Muscle of leg (tissue), 16 donors: ENCODE results near the gene FAM217A. TPM values are rescaled to one million over a fixed set of nuclear protein-coding genes. Genes with fewer than 3 reads are reported as not detected.

Experiments
- DNase-seq: peaks from one replicate; pipeline ENCODE4 v3.0.0; 2013
- H3K27ac ChIP-seq: one replicate; pipeline ENCODE4 v1.5.1; 2013; ENCODE audit warnings: mild to moderate bottlenecking, low read length, control low read depth
- H3K27me3 ChIP-seq: one replicate; pipeline ENCODE4 v1.6.1; 2013; ENCODE audit warnings: low read length; ENCODE audit not compliant: control insufficient read depth, insufficient read depth
- H3K36me3 ChIP-seq: one replicate; pipeline ENCODE4 v1.6.1; 2013; ENCODE audit warnings: low read length; ENCODE audit not compliant: control insufficient read depth, insufficient read depth
- H3K4me1 ChIP-seq: one replicate; pipeline ENCODE4 v1.6.1; 2013; ENCODE audit warnings: low read length; ENCODE audit not compliant: control insufficient read depth, insufficient read depth
- H3K4me3 ChIP-seq: one replicate; pipeline ENCODE4 v1.5.1; 2013; ENCODE audit warnings: low read length, control low read depth
- H3K9me3 ChIP-seq: replicated peaks from 2 replicates; pipeline ENCODE4 v1.6.1; 2013; ENCODE audit warnings: low read depth, low read length; ENCODE audit not compliant: control insufficient read depth
- WGBS: methylation state at CpG from one replicate; pipeline ENCODE4 v1.1.5; 2013; ENCODE audit warnings: missing lambda C conversion rate; ENCODE audit not compliant: insufficient coverage; 5-methylcytosine and 5-hydroxymethylcytosine counted together
- long read RNA-seq, 11 donors: transcript quantifications; one replicate each; lab custom pipeline, GENCODE V29; 2026
- polyA plus RNA-seq, 8 donors: library from polyadenylated mRNA; unstranded; fragments of 120-200 nt; gene quantifications; one replicate each; pipeline versions ENCODE4 v1.2.1 to v1.2.3, GENCODE V29; 2013; ENCODE audit warnings: inconsistent platforms in 1 of 8, low replicate concordance in 1 of 8; ENCODE audit not compliant: insufficient read length in 8 of 8, insufficient read depth in 1 of 8
- total RNA-seq: library from RNA; stranded (reverse); fragments of 120-200 nt; gene quantifications from one replicate; pipeline ENCODE4 v1.2.4, GENCODE V29; 2013

The FAM217A gene, protein sequence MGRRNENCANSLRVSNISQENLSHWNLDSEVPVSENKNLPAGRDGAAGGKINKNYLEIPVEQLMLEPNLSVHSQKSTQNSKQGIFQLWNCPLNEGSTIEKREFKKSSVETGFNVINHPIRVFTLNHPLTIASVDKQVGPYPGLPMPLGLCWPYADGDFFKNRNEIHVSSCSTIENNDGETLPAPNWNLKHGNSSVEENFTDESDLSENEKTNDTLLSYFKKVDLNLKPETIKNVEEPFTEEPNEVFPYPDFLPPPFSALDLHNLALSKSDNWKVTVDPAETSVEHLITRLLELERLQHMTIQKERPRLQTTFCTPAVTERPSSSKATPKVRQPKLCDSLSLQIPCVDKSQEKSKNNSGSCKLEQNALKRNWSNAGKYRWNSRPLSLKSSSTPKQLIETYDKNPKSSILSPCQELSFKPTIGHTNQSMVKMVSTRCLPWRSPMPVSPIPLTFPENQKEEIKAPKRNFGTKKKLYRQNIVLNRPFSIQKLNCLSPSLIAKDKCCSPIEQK
- total RNA-seq, result not detected
- 1 to 10 TPM in 2 of 8 donors, under 1 TPM in 4, not detected in 2; 0.49 to 1.1 (median 0.75) TPM for polyA plus RNA-seq
- long read RNA-seq, donor 1, result 0 reads
- long read RNA-seq, donor 2, result 0 reads
- long read RNA-seq, donor 3, result 0 reads
- long read RNA-seq, donor 4, result 0 reads
- long read RNA-seq, donor 5, result 0 reads
- long read RNA-seq, donor 6, result 0 reads
- long read RNA-seq, donor 7, result 0 reads
- long read RNA-seq, donor 8, result 0 reads
- long read RNA-seq, donor 9, result 0 reads
- long read RNA-seq, donor 10, result 0 reads
- long read RNA-seq, donor 11, result 0 reads

DNA sequence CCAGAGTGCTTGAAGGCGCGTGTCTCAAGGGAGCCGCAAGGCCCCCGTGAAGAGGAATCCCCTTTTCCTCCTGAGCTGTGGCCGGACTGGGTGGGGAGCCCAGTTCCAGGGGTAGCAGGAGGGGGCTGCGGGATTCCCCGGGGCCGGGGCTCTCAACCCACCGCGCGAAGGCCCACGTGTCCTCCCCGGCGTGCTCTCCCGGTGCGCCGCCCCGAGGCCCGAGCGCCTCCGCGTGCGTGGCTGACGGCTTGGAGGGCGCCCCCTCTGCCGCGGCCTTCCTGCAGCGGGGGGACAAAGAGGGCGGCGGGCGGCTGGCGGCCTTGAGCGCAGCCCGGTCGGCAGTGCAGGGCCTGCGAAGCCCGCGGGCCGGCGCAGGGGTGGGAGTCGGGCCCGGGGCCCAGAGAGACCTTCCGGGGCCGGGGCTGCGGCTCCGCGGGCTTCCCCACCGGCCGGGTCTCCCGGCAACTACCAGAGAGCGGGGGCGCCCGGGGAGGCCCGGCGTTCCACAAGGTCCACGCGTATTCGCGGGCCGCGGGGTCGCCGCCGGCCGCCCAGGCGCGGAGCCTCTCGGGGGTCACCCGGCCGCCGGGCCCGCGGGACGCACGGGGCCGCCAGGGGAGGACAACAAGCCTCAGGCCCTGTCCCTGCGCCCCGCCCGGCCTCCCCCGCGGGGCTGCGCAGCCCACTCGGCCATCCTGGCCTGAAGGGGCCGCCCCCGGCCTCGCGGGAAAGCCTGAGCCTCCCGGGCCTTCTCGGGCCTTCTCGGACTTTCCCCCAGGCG lies at the start of gene FAM217A:
Gene FAM217A (minus strand): TSS at position 447 of the 781 bp plus-strand sequence. CDS start 1,723 bp downstream, outside the sequence.
- no peaks in the 10 kb centered on the region for H3K4me1 ChIP-seq
- 43% methylated on average over 90 of the region's 91 CpGs for WGBS
- DNase-seq, result no peak
- H3K9me3 ChIP-seq, result no peaks in the 10 kb centered on the region
- no peaks in the 10 kb centered on the region for H3K36me3 ChIP-seq
- no peak within 1 kb of the TSS for H3K27ac ChIP-seq
- H3K4me3 ChIP-seq, result no peak within 1 kb of the TSS
- peaks cover 5% of the 10 kb centered on the region for H3K27me3 ChIP-seq

DNA sequence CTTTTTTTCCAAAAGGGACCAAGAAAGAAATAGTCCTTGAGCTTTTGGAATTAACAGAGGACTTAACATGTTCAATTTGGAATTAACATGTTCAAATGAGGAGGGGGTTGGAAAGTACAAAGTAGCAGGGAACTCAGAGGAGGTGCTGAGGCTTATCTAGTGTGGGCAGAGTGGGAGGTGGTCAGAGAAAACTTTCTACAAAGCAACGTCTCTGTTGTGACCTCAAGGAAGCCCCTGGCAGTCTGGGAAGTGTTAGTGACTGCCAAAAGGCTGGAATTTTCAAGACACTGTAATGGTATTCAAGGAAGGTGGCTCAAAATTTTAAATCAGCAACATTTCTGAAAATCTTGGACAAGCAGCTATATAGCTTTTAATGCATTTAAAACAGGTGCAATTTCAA lies 49.1 kb upstream of the FAM217A start:
- H3K27me3 ChIP-seq, result no peaks in the 10 kb centered on the region
- no peak for DNase-seq
- 11% methylated on average over 1 of the region's 1 CpG for WGBS
- H3K9me3 ChIP-seq, result peaks cover 2% of the 10 kb centered on the region
- H3K36me3 ChIP-seq, result peaks cover 65% of the 10 kb centered on the region
- no peaks in the 10 kb centered on the region for H3K4me1 ChIP-seq
- H3K4me3 ChIP-seq, result no peak overlapping the region
- no peak overlapping the region for H3K27ac ChIP-seq

DNA sequence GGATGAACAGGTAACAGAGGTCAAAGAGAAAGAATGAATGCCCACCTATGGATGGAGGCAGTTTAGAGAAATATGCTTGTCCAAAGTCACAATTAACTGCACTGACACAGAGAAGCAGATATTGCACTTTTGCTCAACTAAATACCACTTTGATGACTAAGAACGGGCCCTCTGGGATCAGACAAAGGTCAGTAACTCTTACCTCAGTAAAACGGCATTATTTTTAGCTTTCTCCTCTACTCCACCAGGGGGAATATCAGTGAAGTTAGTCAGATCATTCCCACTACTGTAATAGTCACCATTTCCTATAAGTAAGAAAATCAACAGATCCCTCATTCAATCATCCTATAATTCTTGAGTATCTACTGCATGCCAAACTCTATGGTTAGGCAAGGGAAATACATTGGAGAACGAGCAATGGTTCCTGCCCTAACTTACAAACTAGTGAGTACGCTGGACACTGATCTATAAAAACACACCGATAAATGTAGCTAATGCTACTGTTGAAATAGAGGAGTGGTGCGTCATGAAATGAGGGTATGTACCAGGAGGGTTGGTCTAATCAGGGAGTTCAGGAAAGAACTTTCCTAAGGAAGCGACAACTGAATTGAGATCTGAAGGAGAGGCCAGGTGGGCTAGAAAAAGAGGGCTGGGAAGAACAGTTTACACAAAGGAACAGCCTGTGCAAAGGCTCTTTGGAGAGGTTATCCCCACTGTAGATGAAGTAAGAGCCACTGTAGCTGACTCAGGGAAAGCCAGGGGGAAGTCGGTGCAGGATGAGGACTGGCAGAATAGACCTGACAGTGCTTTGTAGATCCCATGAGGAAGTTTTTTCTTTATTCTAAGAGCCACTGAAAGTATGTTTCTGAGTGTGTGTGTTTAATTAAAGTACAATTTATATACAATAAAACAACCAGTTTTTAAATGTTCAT lies 47.3 kb upstream of the FAM217A start:
- no peak for DNase-seq
- no peaks in the 10 kb centered on the region for H3K9me3 ChIP-seq
- H3K4me3 ChIP-seq, result no peak overlapping the region
- no peak overlapping the region for H3K27ac ChIP-seq
- 100% methylated on average over 3 of the region's 8 CpGs for WGBS
- no peaks in the 10 kb centered on the region for H3K27me3 ChIP-seq
- peaks cover 61% of the 10 kb centered on the region for H3K36me3 ChIP-seq
- H3K4me1 ChIP-seq, result no peaks in the 10 kb centered on the region

DNA sequence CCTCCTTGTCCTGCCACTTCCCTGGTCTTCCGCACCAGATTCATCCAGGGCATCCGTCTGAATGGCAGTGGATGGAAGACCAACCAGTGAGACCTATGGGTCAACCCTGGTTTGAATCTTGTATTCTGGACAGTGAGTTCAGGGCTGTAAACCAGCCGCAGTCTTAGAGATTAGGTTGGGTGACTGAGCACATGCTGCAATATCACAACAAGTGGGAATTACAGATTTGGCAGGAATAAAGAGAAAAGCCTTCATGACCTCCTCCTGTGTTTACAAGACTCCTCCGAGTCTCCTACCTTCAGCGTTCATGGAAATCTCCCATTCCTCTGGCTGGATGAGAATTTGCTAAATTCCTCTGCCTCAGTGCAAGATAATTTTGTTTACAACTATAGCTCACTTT lies 46.6 kb upstream of the FAM217A start:
- Histone ChIP-seq H3K9me3 (no peaks in the 10 kb centered on the region), H3K4me3 (no peak overlapping the region), H3K4me1 (no peaks in the 10 kb centered on the region), H3K27ac (no peak overlapping the region), H3K27me3 (no peaks in the 10 kb centered on the region), H3K36me3 (peaks cover 58% of the 10 kb centered on the region)
- 68% methylated on average over 3 of the region's 5 CpGs for WGBS
- no peak for DNase-seq

DNA sequence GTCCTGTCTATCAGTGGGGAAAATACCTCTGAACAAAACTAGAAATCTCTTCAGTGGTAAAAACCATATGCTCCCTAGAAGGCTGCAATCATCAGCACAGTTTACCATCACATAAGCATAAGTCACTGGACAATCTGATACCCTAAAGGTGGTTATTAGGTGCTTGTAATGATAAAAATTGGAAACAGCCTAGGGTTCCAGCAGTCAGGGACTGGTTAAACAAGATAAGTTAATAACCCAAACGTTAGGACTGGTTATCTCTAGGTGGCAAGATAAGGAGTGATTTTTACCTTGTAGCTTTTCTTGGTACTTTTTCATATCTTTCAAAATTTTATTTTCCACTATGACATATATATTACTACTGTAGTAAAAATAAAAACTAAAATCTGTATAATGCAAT lies 45.4 kb upstream of the FAM217A start:
- peaks cover 56% of the 10 kb centered on the region for H3K36me3 ChIP-seq
- H3K4me3 ChIP-seq, result no peak overlapping the region
- H3K4me1 ChIP-seq, result no peaks in the 10 kb centered on the region
- DNase-seq, result no peak
- WGBS, result no CpG with 5 or more reads among the region's 1 CpG
- H3K27ac ChIP-seq, result no peak overlapping the region
- H3K9me3 ChIP-seq, result no peaks in the 10 kb centered on the region
- no peaks in the 10 kb centered on the region for H3K27me3 ChIP-seq

DNA sequence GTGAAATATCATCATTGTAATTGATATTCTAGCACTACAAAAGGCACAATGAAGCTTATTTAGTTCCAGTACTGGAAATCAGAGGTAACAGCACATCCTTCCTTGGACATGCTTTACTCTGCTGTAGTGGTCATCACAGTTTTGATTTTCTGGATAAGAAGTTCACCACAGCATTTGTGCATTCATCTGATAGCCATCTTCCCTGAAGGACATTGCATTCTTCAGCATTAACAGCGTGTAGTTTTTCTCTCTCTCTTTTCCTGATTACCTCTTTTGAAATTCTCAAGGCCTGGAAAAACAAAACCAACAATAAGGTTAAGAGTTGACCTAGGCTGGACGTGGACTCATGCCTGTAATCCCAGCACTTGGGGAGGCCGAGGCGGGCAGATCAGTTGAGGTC lies 36.8 kb upstream of the FAM217A start:
- no peak overlapping the region for H3K27ac ChIP-seq
- peaks cover 10% of the 10 kb centered on the region for H3K9me3 ChIP-seq
- DNase-seq, result no peak
- peaks cover 40% of the 10 kb centered on the region for H3K36me3 ChIP-seq
- H3K4me3 ChIP-seq, result no peak overlapping the region
- no CpG with 5 or more reads among the region's 4 CpGs for WGBS
- no peaks in the 10 kb centered on the region for H3K4me1 ChIP-seq
- H3K27me3 ChIP-seq, result no peaks in the 10 kb centered on the region

DNA sequence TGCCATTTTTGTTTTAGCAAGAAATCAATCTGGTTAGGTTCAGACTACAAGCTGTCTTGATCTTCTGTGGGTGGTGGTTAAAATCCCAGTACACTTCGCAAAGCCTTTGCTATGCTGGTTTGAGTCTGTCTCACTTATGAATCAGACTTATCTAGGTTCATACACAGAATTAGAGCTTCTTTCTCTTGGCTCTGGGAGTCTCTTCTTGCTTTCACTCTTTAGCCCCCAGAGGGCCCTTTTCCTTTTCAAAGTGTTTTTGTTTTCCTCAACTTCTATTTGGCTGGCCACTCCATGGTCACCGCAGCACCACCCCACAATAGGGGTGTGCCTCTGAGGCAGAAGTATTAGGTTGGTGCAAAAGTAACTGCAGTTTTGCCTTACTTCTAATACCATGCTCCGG lies 35.2 kb upstream of the FAM217A start:
- no peak overlapping the region for H3K27ac ChIP-seq
- 100% methylated on average over 1 of the region's 3 CpGs for WGBS
- H3K4me1 ChIP-seq, result no peaks in the 10 kb centered on the region
- DNase-seq, result no peak
- H3K36me3 ChIP-seq, result peaks cover 29% of the 10 kb centered on the region
- H3K27me3 ChIP-seq, result no peaks in the 10 kb centered on the region
- H3K9me3 ChIP-seq, result peaks cover 10% of the 10 kb centered on the region
- H3K4me3 ChIP-seq, result no peak overlapping the region

DNA sequence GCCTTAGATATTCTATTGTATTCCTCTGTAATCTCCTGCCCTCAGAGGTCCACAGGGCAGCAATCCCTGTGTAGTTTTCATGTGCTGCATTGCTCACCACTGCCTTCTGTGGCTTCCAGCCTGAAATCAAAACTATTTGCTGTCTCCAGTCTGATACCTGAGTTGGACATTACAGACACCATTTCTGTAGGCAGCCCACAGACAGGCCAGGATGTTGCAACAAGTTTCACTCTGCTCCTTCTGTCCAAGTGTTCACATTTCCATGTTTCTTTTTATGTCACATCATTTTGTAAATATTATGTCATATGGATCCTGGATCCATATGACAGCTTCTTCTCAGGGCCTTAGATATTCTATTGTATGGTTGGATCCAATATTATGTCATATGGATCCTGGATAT lies 34.7 kb upstream of the FAM217A start:
- Histone ChIP-seq H3K27ac (no peak overlapping the region), H3K4me3 (no peak overlapping the region), H3K9me3 (peaks cover 10% of the 10 kb centered on the region), H3K27me3 (no peaks in the 10 kb centered on the region), H3K4me1 (no peaks in the 10 kb centered on the region), H3K36me3 (peaks cover 26% of the 10 kb centered on the region)
- no peak for DNase-seq

DNA sequence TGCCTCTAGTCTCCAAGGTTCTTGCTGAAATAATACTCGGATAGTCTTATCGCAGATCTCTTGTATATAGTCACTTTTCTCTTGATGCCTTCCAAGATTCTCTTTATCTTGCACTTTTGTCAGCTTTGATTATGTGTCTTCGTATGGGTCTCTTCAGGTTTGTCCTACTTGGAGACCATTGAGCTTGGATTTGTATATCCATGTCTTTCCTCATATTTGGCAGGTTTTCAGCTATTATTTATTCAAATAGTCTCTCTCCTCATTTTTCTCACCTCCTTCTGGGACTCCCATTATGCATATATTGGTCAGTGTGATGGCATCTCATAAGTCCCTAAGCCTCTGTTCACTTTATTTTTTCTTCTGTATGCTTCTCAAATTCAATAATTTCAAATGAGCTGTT lies 33.4 kb upstream of the FAM217A start:
- peaks cover 16% of the 10 kb centered on the region for H3K36me3 ChIP-seq
- H3K27me3 ChIP-seq, result no peaks in the 10 kb centered on the region
- H3K9me3 ChIP-seq, result peaks cover 10% of the 10 kb centered on the region
- DNase-seq, result no peak
- WGBS, result no CpG with 5 or more reads among the region's 3 CpGs
- H3K27ac ChIP-seq, result no peak overlapping the region
- H3K4me1 ChIP-seq, result no peaks in the 10 kb centered on the region
- H3K4me3 ChIP-seq, result no peak overlapping the region
